ENCODE measurements around the gene MPG. TPM values are rescaled to one million over a fixed set of nuclear protein-coding genes. Genes with fewer than 3 reads are reported as not detected.
A peak's percentile ranks its signal among the peaks of the same experiment; 100 is the strongest.

Gene MPG
- total RNA-seq, 1 donor from 2014 or later, result 72.0 TPM

DNA sequence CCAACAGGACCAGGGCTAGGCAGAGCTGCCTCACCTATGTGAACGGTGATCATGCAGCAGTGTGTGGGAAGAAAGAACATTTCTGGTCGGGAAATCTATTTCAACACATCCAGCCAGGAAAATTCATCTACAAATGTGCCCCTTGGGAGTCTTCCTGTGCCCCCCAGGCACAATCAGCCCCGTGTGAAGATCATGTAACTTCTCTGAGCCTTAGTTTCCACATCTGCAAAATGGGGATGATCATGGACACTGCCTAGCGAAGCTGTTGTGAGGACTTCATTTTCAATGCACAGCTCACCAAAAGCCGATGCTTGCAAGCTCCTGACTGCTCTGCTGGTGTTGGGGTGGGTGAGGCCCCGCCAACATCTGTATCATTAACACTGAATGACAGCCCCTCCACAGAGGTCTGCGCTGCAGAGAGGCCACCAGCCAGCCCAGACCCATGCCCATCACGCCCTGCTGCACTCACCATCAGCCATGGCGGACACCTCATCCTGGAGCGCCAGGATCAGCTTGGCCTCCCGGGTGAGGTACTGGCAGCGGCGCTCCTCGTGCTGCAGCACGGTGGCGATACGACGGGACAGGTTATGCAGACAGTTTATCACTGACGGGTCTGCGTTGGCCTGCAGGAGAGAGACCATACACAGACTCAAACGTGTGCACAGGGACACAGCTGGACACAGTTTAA lies 34.3 kb downstream of the MPG start:
- no peaks in the 10 kb centered on the region for H3K9me3 ChIP-seq (ENCODE audit: control insufficient read depth in 3 of 3, low read length in 3 of 3)
- peaks cover 0 to 10% (median 7%) of the 10 kb centered on the region in 3 donors for H3K4me1 ChIP-seq (ENCODE audit: control insufficient read depth in 3 of 3, insufficient read depth in 3 of 3, low read length in 3 of 3)
- H3K4me3 ChIP-seq (ENCODE audit: low read length in 3 of 3), result no peak overlapping the region
- H3K9ac ChIP-seq (ENCODE audit: low read depth in 1 of 3, low read length in 3 of 3), result no peak overlapping the region
- H3K27ac ChIP-seq (ENCODE audit: low read depth, low read length), result no peak overlapping the region
- no peaks in the 10 kb centered on the region for H3K27me3 ChIP-seq (ENCODE audit: control insufficient read depth in 3 of 3, insufficient read depth in 3 of 3, low read length in 3 of 3)
- peaks cover 33 to 49% (median 40%) of the 10 kb centered on the region in 3 donors for H3K36me3 ChIP-seq (ENCODE audit: control insufficient read depth in 3 of 3, insufficient read depth in 3 of 3, low read length in 3 of 3)

- Histone ChIP-seq H3K4me3 (ENCODE audit: low read length in 3 of 3) (no peak overlapping the region), H3K27ac (ENCODE audit: low read depth, low read length) (no peak overlapping the region), H3K9ac (ENCODE audit: low read depth in 1 of 3, low read length in 3 of 3) (no peak overlapping the region), H3K36me3 (ENCODE audit: control insufficient read depth in 3 of 3, insufficient read depth in 3 of 3, low read length in 3 of 3) (peaks cover 25 to 46% (median 41%) of the 10 kb centered on the region in 3 donors), H3K27me3 (ENCODE audit: control insufficient read depth in 3 of 3, insufficient read depth in 3 of 3, low read length in 3 of 3) (no peaks in the 10 kb centered on the region), H3K4me1 (ENCODE audit: control insufficient read depth in 3 of 3, insufficient read depth in 3 of 3, low read length in 3 of 3) (peaks cover 0 to 15% (median 7%) of the 10 kb centered on the region in 3 donors), H3K9me3 (ENCODE audit: control insufficient read depth in 3 of 3, low read length in 3 of 3) (no peaks in the 10 kb centered on the region)
Measured at GRCh38 chr16:114327-114726, 36.3 kb downstream of the MPG start.

GRCh38 chr16:116015-116414 lies 38.0 kb downstream of the MPG start:
- H3K4me1 ChIP-seq (ENCODE audit: control insufficient read depth in 3 of 3, insufficient read depth in 3 of 3, low read length in 3 of 3), result peaks cover 4 to 15% (median 7%) of the 10 kb centered on the region in 3 donors

DNA sequence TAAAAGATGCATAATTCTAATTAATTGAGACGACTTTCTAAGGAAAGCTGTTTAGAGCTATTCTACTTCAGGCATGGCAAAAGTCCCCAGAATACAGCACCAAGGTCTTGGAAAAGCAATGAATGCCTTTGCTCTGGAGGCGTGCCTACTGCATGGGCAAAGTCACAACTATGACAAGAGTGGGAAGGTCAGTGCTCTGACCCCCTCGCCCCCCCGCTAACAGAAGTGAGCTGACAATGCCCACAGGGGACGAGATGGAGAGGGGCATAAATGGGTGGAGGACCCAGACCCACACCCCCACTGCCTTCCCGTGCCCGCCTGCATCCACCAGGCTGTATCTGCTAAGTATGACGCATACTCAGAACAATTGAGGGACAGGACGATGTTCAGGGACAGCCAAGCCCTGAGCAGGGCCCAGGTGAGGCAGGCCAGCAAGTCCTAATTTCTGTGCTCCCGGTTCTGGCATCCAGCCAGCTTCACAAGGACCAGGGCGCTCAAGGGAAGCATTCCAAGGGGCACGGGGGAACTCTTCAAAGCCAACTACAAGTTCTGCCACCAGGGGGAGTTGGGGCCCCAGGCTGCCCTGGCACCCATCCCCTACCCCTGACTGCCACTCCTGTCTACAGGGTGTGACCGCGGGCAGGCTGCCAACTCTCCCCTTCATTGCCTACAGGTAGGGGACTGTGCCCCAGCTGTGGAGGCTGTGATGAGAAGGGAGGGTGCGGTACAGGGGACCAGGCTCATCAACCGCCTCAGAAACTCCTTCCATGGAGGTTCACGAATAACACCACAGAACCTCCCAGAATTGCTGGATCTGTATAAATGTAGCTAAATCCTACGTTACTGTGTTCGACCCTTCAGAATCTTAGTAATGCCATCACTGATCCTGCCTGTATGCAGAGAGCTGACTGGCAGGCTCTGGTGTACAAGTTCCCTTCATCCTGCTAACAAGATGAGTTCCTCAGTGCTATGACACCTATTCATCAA lies 39.6 kb downstream of the MPG start:
- H3K4me3 ChIP-seq (ENCODE audit: low read length in 3 of 3), result no peak overlapping the region
- no peak overlapping the region for H3K9ac ChIP-seq (ENCODE audit: low read depth in 1 of 3, low read length in 3 of 3)
- H3K9me3 ChIP-seq (ENCODE audit: control insufficient read depth in 3 of 3, low read length in 3 of 3), result no peaks in the 10 kb centered on the region
- peaks cover 4 to 15% (median 7%) of the 10 kb centered on the region in 3 donors for H3K4me1 ChIP-seq (ENCODE audit: control insufficient read depth in 3 of 3, insufficient read depth in 3 of 3, low read length in 3 of 3)
- no peaks in the 10 kb centered on the region for H3K27me3 ChIP-seq (ENCODE audit: control insufficient read depth in 3 of 3, insufficient read depth in 3 of 3, low read length in 3 of 3)
- H3K36me3 ChIP-seq (ENCODE audit: control insufficient read depth in 3 of 3, insufficient read depth in 3 of 3, low read length in 3 of 3), result peaks cover 16 to 25% (median 24%) of the 10 kb centered on the region in 3 donors
- H3K27ac ChIP-seq (ENCODE audit: low read depth, low read length), result no peak overlapping the region

More at GRCh38 chr16:116015-116414, 38.0 kb downstream of the MPG start:
- Histone ChIP-seq H3K9ac (ENCODE audit: low read depth in 1 of 3, low read length in 3 of 3) (no peak overlapping the region), H3K9me3 (ENCODE audit: control insufficient read depth in 3 of 3, low read length in 3 of 3) (no peaks in the 10 kb centered on the region), H3K27me3 (ENCODE audit: control insufficient read depth in 3 of 3, insufficient read depth in 3 of 3, low read length in 3 of 3) (no peaks in the 10 kb centered on the region), H3K27ac (ENCODE audit: low read depth, low read length) (no peak overlapping the region), H3K36me3 (ENCODE audit: control insufficient read depth in 3 of 3, insufficient read depth in 3 of 3, low read length in 3 of 3) (peaks cover 24 to 38% (median 35%) of the 10 kb centered on the region in 3 donors), H3K4me3 (ENCODE audit: low read length in 3 of 3) (no peak overlapping the region)

GRCh38 chr16:118857-119256 lies 40.8 kb downstream of the MPG start:
- no peak overlapping the region for H3K27ac ChIP-seq (ENCODE audit: low read depth, low read length)
- no peak overlapping the region for H3K9ac ChIP-seq (ENCODE audit: low read depth in 1 of 3, low read length in 3 of 3)
- H3K36me3 ChIP-seq (ENCODE audit: control insufficient read depth in 3 of 3, insufficient read depth in 3 of 3, low read length in 3 of 3), result peaks cover 14 to 31% (median 22%) of the 10 kb centered on the region in 3 donors
- no peaks in the 10 kb centered on the region for H3K9me3 ChIP-seq (ENCODE audit: control insufficient read depth in 3 of 3, low read length in 3 of 3)
- H3K4me3 ChIP-seq (ENCODE audit: low read length in 3 of 3), result no peak overlapping the region
- H3K27me3 ChIP-seq (ENCODE audit: control insufficient read depth in 3 of 3, insufficient read depth in 3 of 3, low read length in 3 of 3), result no peaks in the 10 kb centered on the region
- H3K4me1 ChIP-seq (ENCODE audit: control insufficient read depth in 3 of 3, insufficient read depth in 3 of 3, low read length in 3 of 3), result peaks cover 0 to 7% (median 4%) of the 10 kb centered on the region in 3 donors

GRCh38 chr16:119295-119694 lies 41.3 kb downstream of the MPG start:
- Histone ChIP-seq H3K27ac (ENCODE audit: low read depth, low read length) (no peak overlapping the region), H3K4me1 (ENCODE audit: control insufficient read depth in 3 of 3, insufficient read depth in 3 of 3, low read length in 3 of 3) (peaks cover 0 to 5% (median 4%) of the 10 kb centered on the region in 3 donors)

GRCh38 chr16:119835-120491 lies 41.9 kb downstream of the MPG start:
- Histone ChIP-seq H3K27me3 (ENCODE audit: control insufficient read depth in 3 of 3, insufficient read depth in 3 of 3, low read length in 3 of 3) (no peaks in the 10 kb centered on the region), H3K9me3 (ENCODE audit: control insufficient read depth in 3 of 3, low read length in 3 of 3) (no peaks in the 10 kb centered on the region), H3K36me3 (ENCODE audit: control insufficient read depth in 3 of 3, insufficient read depth in 3 of 3, low read length in 3 of 3) (peaks cover 11 to 27% (median 15%) of the 10 kb centered on the region in 3 donors), H3K27ac (ENCODE audit: low read depth, low read length) (no peak overlapping the region), H3K9ac (ENCODE audit: low read depth in 1 of 3, low read length in 3 of 3) (no peak overlapping the region), H3K4me1 (ENCODE audit: control insufficient read depth in 3 of 3, insufficient read depth in 3 of 3, low read length in 3 of 3) (peaks cover 0 to 5% (median 4%) of the 10 kb centered on the region in 3 donors), H3K4me3 (ENCODE audit: low read length in 3 of 3) (no peak overlapping the region)

More at GRCh38 chr16:119295-119694, 41.3 kb downstream of the MPG start:
- no peak overlapping the region for H3K4me3 ChIP-seq (ENCODE audit: low read length in 3 of 3)
- H3K9me3 ChIP-seq (ENCODE audit: control insufficient read depth in 3 of 3, low read length in 3 of 3), result no peaks in the 10 kb centered on the region
- H3K27me3 ChIP-seq (ENCODE audit: control insufficient read depth in 3 of 3, insufficient read depth in 3 of 3, low read length in 3 of 3), result no peaks in the 10 kb centered on the region
- H3K9ac ChIP-seq (ENCODE audit: low read depth in 1 of 3, low read length in 3 of 3), result no peak overlapping the region
- H3K36me3 ChIP-seq (ENCODE audit: control insufficient read depth in 3 of 3, insufficient read depth in 3 of 3, low read length in 3 of 3), result peaks cover 11 to 27% (median 21%) of the 10 kb centered on the region in 3 donors

DNA sequence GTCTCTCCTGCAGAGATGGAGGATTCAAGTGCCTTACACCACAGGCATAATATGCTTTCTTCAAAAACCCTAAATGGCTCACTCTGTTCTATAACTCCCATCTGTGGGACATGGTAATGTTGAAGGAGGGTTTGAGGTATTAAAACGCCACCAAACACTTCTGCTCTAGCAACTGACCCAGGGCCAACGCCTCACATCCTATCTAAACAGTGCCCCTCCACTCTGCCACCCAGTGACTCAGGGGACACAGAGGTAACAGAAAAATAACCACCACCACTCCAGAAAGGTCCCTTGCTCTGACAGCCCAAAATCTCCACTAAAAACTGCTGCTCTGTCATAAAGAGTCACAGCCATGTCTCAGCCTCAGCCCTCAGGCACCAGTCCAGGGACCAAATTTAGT lies 42.7 kb downstream of the MPG start:
- Histone ChIP-seq H3K4me1 (ENCODE audit: control insufficient read depth in 3 of 3, insufficient read depth in 3 of 3, low read length in 3 of 3) (peaks cover 0 to 5% (median 4%) of the 10 kb centered on the region in 3 donors), H3K9me3 (ENCODE audit: control insufficient read depth in 3 of 3, low read length in 3 of 3) (no peaks in the 10 kb centered on the region), H3K27ac (ENCODE audit: low read depth, low read length) (no peak overlapping the region), H3K4me3 (ENCODE audit: low read length in 3 of 3) (no peak overlapping the region), H3K9ac (ENCODE audit: low read depth in 1 of 3, low read length in 3 of 3) (peak overlapping the region in 1 of 3 donors; percentile 34), H3K27me3 (ENCODE audit: control insufficient read depth in 3 of 3, insufficient read depth in 3 of 3, low read length in 3 of 3) (no peaks in the 10 kb centered on the region), H3K36me3 (ENCODE audit: control insufficient read depth in 3 of 3, insufficient read depth in 3 of 3, low read length in 3 of 3) (peaks cover 11 to 24% (median 13%) of the 10 kb centered on the region in 3 donors)

GRCh38 chr16:122361-122760 lies 44.3 kb downstream of the MPG start:
- Histone ChIP-seq H3K9me3 (ENCODE audit: control insufficient read depth in 3 of 3, low read length in 3 of 3) (no peaks in the 10 kb centered on the region), H3K9ac (ENCODE audit: low read depth in 1 of 3, low read length in 3 of 3) (no peak overlapping the region), H3K4me3 (ENCODE audit: low read length in 3 of 3) (no peak overlapping the region), H3K36me3 (ENCODE audit: control insufficient read depth in 3 of 3, insufficient read depth in 3 of 3, low read length in 3 of 3) (peaks cover 6 to 16% (median 8%) of the 10 kb centered on the region in 3 donors), H3K27me3 (ENCODE audit: control insufficient read depth in 3 of 3, insufficient read depth in 3 of 3, low read length in 3 of 3) (no peaks in the 10 kb centered on the region), H3K4me1 (ENCODE audit: control insufficient read depth in 3 of 3, insufficient read depth in 3 of 3, low read length in 3 of 3) (peaks cover 0 to 5% (median 4%) of the 10 kb centered on the region in 3 donors), H3K27ac (ENCODE audit: low read depth, low read length) (no peak overlapping the region)
